ENCODE measurements around the gene PCF11.

PCF11 gene

GRCh38 chr11:83187465-83187864 lies 30.5 kb downstream of the PCF11 start:
- TF ChIP-seq Cebpa-rat (IDR thresholded peaks at IDR 0.05): no peak
- Histone ChIP-seq H3K9me3 (no peaks in the 10 kb centered on the region), H3K27me3 (no peaks in the 10 kb centered on the region), H3K4me1 (peaks cover 8% of the 10 kb centered on the region), H4K20me1 (peaks cover 41% of the 10 kb centered on the region), H3K27ac (no peak overlapping the region), H3K4me3 (no peak overlapping the region), H3K4me2 (no peak overlapping the region), H3K36me3 (peaks cover 91% of the 10 kb centered on the region), H3K9ac (no peak overlapping the region)

- Histone ChIP-seq H3K9me3 (no peaks in the 10 kb centered on the region), H3K4me3 (no peak overlapping the region), H3K4me2 (no peak overlapping the region), H3K36me3 (peaks cover 50% of the 10 kb centered on the region), H3K9ac (no peak overlapping the region), H4K20me1 (peaks cover 3% of the 10 kb centered on the region; the same call in 1 of the 2 replicates), H3K27ac (no peak overlapping the region), H3K4me1 (peaks cover 28% of the 10 kb centered on the region), H3K27me3 (no peaks in the 10 kb centered on the region)
- no peak for TF ChIP-seq Cebpa-rat (IDR thresholded peaks at IDR 0.05)
Measured at GRCh38 chr11:83191491-83191890, 34.6 kb downstream of the PCF11 start.

DNA sequence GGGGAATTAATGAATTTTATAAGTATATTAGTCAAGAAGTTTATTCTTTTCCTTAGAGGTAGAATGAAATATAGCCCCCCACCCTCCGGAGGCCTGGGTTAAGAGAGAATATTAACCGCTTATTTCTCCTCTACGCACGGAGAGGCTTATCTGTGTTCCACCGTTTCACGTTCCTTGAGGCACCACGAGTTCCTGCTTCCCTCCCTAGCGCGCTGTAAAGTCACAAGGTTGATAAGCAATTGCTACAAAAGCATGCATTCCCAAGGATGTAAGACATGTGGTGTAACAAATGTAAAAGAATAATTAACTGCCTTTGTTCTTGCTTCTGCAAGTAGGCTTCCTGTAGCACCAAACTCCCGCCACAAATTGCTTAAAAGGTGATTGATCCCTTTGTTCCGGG lies 35.1 kb downstream of the PCF11 start:
- Histone ChIP-seq H4K20me1 (no peaks in the 10 kb centered on the region), H3K4me1 (peaks cover 28% of the 10 kb centered on the region), H3K9ac (peak overlapping the region; percentile 83), H3K9me3 (no peaks in the 10 kb centered on the region), H3K4me3 (peak overlapping the region; percentile 89), H3K4me2 (peak overlapping the region; percentile 99), H3K27me3 (no peaks in the 10 kb centered on the region), H3K36me3 (peaks cover 45% of the 10 kb centered on the region), H3K27ac (no peak overlapping the region)
- no peak for TF ChIP-seq Cebpa-rat (IDR thresholded peaks at IDR 0.05)

DNA sequence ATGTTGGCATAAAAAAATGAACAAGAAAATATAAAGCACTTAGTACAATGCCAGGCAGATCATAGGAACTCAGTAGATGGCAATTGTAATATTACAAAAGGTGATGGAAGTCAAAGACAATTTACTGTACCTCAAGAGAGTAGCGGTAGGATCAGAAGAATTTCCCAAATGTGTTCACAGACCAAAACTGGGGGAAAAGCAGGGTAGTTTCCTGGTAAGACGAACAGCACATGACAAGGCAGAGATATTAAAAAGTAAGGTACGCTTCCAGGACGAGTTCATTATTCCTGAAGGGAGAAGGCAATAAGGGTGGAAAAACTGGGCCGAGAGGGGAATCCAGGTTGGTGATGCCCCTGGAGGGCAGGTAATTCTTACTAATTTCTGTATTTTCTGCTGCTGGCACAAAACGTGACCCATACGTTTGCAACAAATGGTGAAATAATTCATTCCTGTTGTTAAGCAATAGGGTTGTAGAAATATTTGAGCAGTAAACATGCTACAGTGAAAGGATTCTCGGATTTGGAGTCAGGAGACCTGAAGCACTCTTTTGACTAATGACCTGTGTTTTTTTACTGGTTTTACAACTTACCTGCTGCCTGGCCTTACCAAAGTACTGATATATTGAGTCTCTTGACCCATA lies 35.8 kb downstream of the PCF11 start:
- Histone ChIP-seq H3K27me3 (no peaks in the 10 kb centered on the region), H3K36me3 (peaks cover 38% of the 10 kb centered on the region), H3K4me2 (peak overlapping the region; percentile 99), H3K4me3 (peak overlapping the region; percentile 89), H4K20me1 (no peaks in the 10 kb centered on the region), H3K9ac (peak overlapping the region; percentile 83), H3K27ac (peak overlapping the region; percentile 76), H3K9me3 (no peaks in the 10 kb centered on the region), H3K4me1 (peaks cover 28% of the 10 kb centered on the region)
- TF ChIP-seq Cebpa-rat (IDR thresholded peaks at IDR 0.05): no peak

DNA sequence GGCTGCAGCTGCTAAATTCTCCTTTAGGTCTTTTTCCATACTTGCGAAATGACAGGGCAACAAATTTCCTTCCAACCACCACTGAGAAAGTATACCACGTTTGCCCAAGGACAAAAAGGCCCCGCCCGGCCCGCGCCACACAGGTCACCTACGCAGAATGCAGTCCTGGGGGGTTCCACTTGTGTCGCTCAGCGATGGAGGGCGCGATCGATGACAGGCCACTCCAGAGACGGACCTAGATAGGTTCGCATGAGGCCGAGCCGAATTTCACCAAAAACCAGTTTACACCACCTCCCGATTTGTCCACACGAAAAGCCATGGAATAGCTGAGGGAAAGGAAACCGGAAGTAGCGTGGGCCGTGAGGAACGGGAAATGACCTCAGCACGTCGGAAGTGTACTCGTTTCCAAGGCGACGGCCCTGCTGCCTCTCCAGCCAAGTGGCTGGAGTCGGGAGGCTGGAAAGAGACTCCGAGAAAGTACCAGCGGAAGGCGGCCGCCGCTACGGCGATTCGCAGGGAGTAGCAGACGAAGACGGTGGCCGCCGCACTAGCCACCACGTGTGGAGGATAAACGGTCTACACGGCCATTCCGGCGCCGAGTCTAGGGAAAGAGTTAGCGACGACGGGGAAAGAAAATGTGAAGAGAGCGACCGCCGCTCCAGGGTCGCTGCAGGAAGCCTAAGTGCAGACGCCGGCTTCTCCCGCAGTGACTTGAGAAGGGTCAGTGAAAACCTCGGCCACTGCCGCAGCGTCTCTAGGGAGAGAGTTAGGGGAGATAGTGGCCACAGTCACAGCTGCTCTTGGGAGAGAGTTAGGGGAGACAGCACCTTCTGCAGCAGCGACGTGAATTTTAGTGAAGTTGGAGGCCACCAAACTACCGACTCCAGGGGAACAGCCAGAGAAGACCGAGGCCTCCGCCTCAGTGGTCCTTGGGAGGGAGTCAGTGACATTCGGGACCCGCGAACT lies 36.7 kb downstream of the PCF11 start, which contains the start of gene ANKRD42:
Gene ANKRD42, plus strand, starts transcription at position 398 of the 966 bp plus-strand sequence. CDS start 959 bp downstream, outside the sequence.
- no peak for TF ChIP-seq Cebpa-rat (IDR thresholded peaks at IDR 0.05)

DNA sequence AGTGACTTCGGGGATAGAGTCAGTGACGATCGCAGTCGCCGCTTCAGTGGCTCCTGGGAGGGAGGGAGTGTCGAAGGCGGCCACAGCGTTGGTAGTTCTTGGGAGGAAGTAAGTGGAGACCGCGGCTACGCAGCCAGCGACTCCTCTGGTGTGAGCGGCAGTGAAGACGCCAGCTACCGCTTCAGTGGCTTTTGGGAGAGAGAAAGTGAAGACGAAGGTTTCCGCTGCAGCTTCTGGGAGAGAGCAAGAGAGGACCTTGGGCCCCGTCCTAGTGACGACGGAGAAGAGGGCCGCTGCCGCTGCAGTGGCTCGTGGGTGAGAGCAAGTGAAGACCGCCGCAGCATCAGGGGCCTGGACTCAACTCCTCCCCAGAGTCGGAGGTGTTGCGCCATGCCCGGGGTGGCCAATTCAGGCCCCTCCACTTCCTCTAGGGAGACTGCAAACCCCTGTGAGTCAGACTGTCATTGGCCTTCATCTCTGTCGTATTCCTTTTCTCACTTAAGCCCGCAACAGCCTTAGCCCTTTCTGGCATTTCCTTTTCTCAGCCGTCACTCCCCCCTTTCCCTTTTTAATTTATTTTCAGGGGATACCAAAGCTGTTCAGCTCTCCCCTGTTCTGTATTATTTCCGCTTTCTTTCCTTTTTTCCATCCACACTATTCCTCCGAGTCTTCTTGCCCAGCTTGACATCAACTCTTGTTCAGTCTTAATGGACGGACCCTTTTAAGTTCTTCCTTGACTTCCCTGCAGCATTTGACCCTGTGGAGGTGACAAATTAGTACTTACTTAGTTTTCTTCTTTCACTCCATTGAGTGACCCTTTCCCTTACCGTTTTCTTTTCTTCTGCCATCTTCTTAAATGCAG lies 37.6 kb downstream of the PCF11 start:
- Histone ChIP-seq H3K9me3 (no peaks in the 10 kb centered on the region), H4K20me1 (no peaks in the 10 kb centered on the region), H3K9ac (peak overlapping the region; percentile 83), H3K27me3 (no peaks in the 10 kb centered on the region), H3K4me2 (peak overlapping the region; percentile 99), H3K4me3 (peak overlapping the region; percentile 89), H3K36me3 (peaks cover 28% of the 10 kb centered on the region), H3K4me1 (peaks cover 28% of the 10 kb centered on the region), H3K27ac (0 out of 2 replicates have a peak overlapping the region, but pooled peaks have one; percentile 2)
- TF ChIP-seq Cebpa-rat (IDR thresholded peaks at IDR 0.05): no peak

More for the DNA sequence above, 36.7 kb downstream of the PCF11 start, which contains the start of gene ANKRD42:
- Histone ChIP-seq H3K9ac (peak within 1 kb of the TSS; percentile 83), H3K27ac (peak within 1 kb of the TSS; percentile 76), H3K36me3 (peaks cover 37% of the 10 kb centered on the region), H3K4me1 (peaks cover 28% of the 10 kb centered on the region), H4K20me1 (no peaks in the 10 kb centered on the region), H3K27me3 (no peaks in the 10 kb centered on the region), H3K4me2 (peak within 1 kb of the TSS; percentile 99), H3K9me3 (no peaks in the 10 kb centered on the region), H3K4me3 (peak within 1 kb of the TSS; percentile 89)

- Histone ChIP-seq H3K4me2 (peak overlapping the region; percentile 99), H3K36me3 (peaks cover 22% of the 10 kb centered on the region), H3K4me3 (peak overlapping the region; percentile 89), H3K27me3 (no peaks in the 10 kb centered on the region), H3K9me3 (no peaks in the 10 kb centered on the region), H3K4me1 (peaks cover 28% of the 10 kb centered on the region), H3K27ac (no peak overlapping the region), H3K9ac (no peak overlapping the region), H4K20me1 (no peaks in the 10 kb centered on the region)
- no peak for TF ChIP-seq Cebpa-rat (IDR thresholded peaks at IDR 0.05)
Measured at GRCh38 chr11:83195143-83195466, 38.2 kb downstream of the PCF11 start.

DNA sequence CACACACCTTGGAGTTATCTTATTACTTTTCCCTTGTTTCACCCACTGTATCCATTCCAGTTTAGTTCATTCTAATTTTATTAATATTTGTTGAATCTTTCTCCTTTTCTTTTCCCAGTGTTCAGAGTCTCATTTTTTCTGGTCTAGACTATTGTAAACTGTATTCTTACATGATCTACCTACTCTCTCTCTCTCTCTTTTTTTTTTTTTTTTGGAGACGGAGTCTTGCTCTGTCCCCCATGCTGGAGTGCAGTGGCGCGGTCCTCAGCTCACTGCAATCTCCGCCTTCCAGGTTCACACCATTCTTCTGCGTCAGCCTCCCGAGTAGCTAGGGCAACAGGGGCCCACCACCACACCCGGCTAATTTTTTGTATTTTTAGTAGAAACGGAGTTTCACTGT lies 38.7 kb downstream of the PCF11 start:
- H3K9ac ChIP-seq: no peak overlapping the region
- no peak overlapping the region for H3K4me3 ChIP-seq
- no peaks in the 10 kb centered on the region for H4K20me1 ChIP-seq
- peaks cover 28% of the 10 kb centered on the region for H3K4me1 ChIP-seq
- TF ChIP-seq Cebpa-rat (IDR thresholded peaks at IDR 0.05): no peak
- H3K4me2 ChIP-seq: no peak overlapping the region
- no peaks in the 10 kb centered on the region for H3K9me3 ChIP-seq
- H3K36me3 ChIP-seq: peaks cover 17% of the 10 kb centered on the region
- no peaks in the 10 kb centered on the region for H3K27me3 ChIP-seq
- no peak overlapping the region for H3K27ac ChIP-seq

GRCh38 chr11:83200035-83200434 lies 43.1 kb downstream of the PCF11 start:
- Histone ChIP-seq H3K9me3 (0 out of 2 replicates have a peak, but pooled peaks cover 5% of the 10 kb centered on the region), H3K27ac (no peak overlapping the region), H4K20me1 (no peaks in the 10 kb centered on the region), H3K27me3 (no peaks in the 10 kb centered on the region), H3K36me3 (no peaks in the 10 kb centered on the region), H3K9ac (no peak overlapping the region), H3K4me1 (peaks cover 9% of the 10 kb centered on the region), H3K4me2 (no peak overlapping the region), H3K4me3 (no peak overlapping the region)
- no peak for TF ChIP-seq Cebpa-rat (IDR thresholded peaks at IDR 0.05)

Measured in BLaER1 (cell line).